ENCODE results near the gene RECK.

RECK gene

DNA sequence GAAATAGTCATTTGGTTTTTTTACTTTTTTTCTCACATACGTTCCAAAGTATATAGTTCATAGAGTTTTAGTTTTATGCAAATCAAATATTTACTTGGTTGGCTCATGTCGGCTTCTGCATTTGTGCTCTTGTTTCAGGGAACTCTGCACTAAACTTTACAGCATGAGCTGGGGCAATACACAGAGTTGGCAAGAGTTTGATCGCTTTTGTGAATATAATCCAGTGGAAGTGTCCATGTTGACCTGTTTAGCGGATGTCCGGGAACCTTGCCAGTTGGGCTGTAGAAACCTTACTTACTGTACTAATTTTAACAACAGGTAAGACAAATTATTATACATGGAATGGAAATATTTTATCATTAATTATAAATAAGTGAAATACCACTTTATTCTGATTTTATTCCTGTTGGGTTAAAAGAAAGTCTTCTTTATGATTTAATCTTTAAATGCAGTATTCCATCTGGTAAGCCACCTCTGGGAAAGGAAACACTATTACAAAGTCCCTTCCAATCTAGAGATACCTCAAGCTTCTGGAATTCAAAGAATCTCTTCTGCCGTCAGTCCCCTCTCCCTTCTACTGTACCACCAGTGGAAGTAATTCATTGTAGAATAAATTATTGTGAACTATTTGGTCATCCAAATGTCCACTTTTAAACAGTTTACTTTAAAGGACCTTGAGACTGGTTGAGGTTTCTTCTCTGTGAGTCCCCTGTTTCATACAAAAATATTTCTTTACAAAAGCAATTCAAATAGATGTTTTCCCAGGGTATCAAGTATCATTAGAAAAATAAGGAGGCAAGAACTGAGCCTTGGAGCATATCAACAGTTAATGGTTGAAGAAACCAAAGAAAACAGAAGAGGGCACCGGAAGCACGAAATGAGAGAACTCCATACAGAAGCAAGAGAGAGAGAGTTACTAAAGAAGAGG is 54.6 kb downstream of the RECK start:
- CTCF ChIA-PET, result interaction anchor here (0.5 to 1.3 kb wide), 5 partner anchors 12 to 75 kb away, joined by 3 to 4 read pairs (median 3); no protein-coding TSS in a partner anchor
- no peak for DNase-seq (ENCODE audit: low read depth, low spot score)
- POLR2A ChIA-PET, result no interaction called here
- H3K4me3 ChIP-seq (ENCODE audit: low read depth, low read length), result no peak overlapping the region
- TF ChIP-seq, protein P1, sequence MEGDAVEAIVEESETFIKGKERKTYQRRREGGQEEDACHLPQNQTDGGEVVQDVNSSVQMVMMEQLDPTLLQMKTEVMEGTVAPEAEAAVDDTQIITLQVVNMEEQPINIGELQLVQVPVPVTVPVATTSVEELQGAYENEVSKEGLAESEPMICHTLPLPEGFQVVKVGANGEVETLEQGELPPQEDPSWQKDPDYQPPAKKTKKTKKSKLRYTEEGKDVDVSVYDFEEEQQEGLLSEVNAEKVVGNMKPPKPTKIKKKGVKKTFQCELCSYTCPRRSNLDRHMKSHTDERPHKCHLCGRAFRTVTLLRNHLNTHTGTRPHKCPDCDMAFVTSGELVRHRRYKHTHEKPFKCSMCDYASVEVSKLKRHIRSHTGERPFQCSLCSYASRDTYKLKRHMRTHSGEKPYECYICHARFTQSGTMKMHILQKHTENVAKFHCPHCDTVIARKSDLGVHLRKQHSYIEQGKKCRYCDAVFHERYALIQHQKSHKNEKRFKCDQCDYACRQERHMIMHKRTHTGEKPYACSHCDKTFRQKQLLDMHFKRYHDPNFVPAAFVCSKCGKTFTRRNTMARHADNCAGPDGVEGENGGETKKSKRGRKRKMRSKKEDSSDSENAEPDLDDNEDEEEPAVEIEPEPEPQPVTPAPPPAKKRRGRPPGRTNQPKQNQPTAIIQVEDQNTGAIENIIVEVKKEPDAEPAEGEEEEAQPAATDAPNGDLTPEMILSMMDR (IDR thresholded peaks at IDR 0.05; ENCODE audit: insufficient read depth, low read length, missing control alignments), result no peak

DNA sequence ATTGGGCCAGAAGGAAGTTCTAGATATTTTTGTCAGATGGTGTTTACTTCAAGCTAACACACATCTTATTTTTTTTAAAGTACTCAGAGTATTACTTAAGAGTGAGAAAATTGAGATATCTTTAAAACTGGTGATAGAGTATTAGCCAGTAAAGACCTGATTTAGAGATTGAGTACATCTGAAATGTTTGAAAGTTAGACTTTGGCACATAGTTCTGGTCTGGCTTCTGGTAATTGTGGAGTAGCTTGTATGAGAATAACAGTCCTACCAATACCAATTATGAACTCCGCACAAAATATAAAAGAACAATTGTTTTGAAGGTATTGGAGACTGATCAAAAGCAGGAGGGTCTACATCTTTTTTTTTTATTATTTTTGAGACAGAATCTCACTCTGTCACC is 55.3 kb downstream of the RECK start:
- ChIA-PET POLR2A (no interaction called here), CTCF (interaction anchor here (0.8 to 1.3 kb wide), 5 partner anchors 11 to 74 kb away, joined by 3 to 4 read pairs (median 3); no protein-coding TSS in a partner anchor)
- TF ChIP-seq, protein P1 (IDR thresholded peaks at IDR 0.05; ENCODE audit: insufficient read depth, low read length, missing control alignments), result no peak
- no peak for DNase-seq (ENCODE audit: low read depth, low spot score)
- no peak overlapping the region for H3K4me3 ChIP-seq (ENCODE audit: low read depth, low read length)

GRCh38 chr9:36092509-36093215 is 55.9 kb downstream of the RECK start:
- POLR2A ChIA-PET, result no interaction called here
- CTCF ChIA-PET, result interaction anchor here (0.8 to 1.3 kb wide), 5 partner anchors 11 to 73 kb away, joined by 3 to 4 read pairs (median 3); no protein-coding TSS in a partner anchor
- H3K4me3 ChIP-seq (ENCODE audit: low read depth, low read length), result no peak overlapping the region
- TF ChIP-seq, protein P1 (IDR thresholded peaks at IDR 0.05; ENCODE audit: insufficient read depth, low read length, missing control alignments), result no peak
- no peak for DNase-seq (ENCODE audit: low read depth, low spot score)

DNA sequence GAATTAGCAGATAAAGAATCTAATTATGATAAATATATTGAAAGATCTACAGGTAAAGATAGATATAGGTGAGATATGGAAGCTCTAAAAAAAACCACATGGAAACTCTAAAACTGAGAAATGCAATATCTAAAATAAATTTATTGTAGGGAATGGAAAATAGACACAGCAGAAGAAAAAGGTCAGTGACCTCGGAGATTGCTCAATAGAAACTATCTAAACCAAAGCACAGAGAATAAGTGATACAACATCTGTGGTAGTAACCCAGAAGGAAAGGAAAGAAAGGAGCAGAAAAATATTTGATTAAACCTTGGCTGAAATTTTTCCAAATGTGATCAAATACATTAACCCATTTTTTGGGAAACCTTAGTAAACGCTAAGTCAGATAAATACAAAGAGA is 56.7 kb downstream of the RECK start:
- H3K4me3 ChIP-seq (ENCODE audit: low read depth, low read length), result no peak overlapping the region
- POLR2A ChIA-PET, result no interaction called here
- DNase-seq (ENCODE audit: low read depth, low spot score), result no peak
- CTCF ChIA-PET, result no interaction called here
- TF ChIP-seq, protein P1 (IDR thresholded peaks at IDR 0.05; ENCODE audit: insufficient read depth, low read length, missing control alignments), result no peak

DNA sequence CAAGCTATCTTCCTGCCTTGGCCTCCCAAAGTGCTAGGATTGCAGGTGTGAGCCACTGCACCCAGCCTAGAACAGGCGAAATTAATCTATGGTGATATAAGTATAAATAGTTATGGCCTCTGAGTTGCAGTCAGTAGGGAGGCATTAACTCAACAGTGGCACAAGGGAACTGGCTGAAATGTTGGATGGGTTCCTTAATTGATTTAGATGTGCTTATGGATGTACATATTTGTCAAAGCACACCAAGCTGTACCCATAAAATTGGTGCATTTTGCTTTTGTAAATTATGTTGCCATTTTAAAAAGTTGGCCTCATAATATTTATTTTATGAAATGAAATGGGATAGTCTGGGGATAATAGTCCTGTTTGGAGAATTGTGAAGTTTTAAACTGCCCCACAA is 63.0 kb downstream of the RECK start:
- DNase-seq (ENCODE audit: low read depth, low spot score), result no peak
- POLR2A ChIA-PET, result interaction anchor here (1.3 kb wide), 1 partner anchor 91 kb away, joined by 7 read pairs; the partner anchor contains the start of gene CLTA
- TF ChIP-seq, protein P1 (IDR thresholded peaks at IDR 0.05; ENCODE audit: insufficient read depth, low read length, missing control alignments), result no peak
- no peak overlapping the region for H3K4me3 ChIP-seq (ENCODE audit: low read depth, low read length)
- CTCF ChIA-PET, result interaction anchor here (0.6 to 4.0 kb wide), 11 partner anchors 12 to 498 kb away, joined by 3 to 35 read pairs (median 4); partner anchors contain the start of gene CLTA

All from AG04449 (cell line).